ENCODE data around the gene CEP57L1.
A peak's percentile ranks its signal among the peaks of the same experiment; 100 is the strongest.

Gene CEP57L1

DNA sequence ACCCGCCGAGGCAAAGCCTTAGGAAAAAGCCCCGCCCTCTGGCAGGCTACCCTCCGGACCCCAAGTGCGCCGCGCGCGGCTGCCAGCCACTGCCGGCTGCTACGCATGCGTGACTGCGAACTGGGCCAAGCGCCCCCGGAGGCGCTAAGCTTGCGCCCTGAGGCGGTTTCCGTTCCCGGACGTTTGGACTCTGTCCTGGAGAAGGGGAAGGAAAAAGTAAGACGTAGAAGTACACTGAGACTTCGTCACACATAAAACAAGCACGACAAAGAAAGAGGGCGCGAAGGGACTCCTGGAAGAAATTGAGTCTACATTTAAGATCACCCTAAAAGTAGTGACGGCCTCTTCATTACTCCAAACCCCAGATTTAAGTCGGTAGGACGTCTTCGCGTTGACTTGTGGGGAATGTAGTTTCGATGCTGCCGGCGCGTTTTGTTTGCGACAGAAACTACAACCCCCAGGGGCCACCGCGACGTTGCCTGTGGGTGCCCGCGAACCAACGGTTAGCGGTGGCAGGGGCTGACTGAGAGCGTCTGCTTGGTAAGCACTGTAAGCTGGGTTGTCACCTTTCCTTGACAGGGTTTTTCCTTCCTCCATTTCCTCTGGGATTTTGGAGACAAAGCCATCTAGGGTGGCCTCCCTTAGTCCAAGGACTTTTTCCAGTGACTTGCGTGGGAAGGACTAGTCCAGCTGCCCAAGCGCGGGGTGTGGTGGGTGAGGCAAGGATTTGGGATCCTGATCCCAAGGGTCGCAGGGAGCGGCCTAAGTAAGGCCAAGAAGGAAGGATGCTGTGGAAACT, at the start of gene CEP57L1:
TSS of gene CEP57L1 (plus strand) at position 472 of the 799 bp plus-strand sequence. CDS start 49,715 bp downstream, outside the sequence.
- DNase-seq (ENCODE audit: low spot score): peak; percentile 86
- in situ Hi-C loops (cut with MboI; ENCODE audit: low sequenced_read_pairs, unreplicated experiment): loop anchor here (10.0 kb wide), 1 partner anchor 290 kb away; the partner anchor contains the start of gene CD164
- TF ChIP-seq, protein P1, sequence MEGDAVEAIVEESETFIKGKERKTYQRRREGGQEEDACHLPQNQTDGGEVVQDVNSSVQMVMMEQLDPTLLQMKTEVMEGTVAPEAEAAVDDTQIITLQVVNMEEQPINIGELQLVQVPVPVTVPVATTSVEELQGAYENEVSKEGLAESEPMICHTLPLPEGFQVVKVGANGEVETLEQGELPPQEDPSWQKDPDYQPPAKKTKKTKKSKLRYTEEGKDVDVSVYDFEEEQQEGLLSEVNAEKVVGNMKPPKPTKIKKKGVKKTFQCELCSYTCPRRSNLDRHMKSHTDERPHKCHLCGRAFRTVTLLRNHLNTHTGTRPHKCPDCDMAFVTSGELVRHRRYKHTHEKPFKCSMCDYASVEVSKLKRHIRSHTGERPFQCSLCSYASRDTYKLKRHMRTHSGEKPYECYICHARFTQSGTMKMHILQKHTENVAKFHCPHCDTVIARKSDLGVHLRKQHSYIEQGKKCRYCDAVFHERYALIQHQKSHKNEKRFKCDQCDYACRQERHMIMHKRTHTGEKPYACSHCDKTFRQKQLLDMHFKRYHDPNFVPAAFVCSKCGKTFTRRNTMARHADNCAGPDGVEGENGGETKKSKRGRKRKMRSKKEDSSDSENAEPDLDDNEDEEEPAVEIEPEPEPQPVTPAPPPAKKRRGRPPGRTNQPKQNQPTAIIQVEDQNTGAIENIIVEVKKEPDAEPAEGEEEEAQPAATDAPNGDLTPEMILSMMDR (IDR thresholded peaks at IDR 0.05; ENCODE audit: borderline replicate concordance, control extremely low read depth, extremely low read depth, insufficient read depth, missing control alignments): peak; percentile 30

DNA sequence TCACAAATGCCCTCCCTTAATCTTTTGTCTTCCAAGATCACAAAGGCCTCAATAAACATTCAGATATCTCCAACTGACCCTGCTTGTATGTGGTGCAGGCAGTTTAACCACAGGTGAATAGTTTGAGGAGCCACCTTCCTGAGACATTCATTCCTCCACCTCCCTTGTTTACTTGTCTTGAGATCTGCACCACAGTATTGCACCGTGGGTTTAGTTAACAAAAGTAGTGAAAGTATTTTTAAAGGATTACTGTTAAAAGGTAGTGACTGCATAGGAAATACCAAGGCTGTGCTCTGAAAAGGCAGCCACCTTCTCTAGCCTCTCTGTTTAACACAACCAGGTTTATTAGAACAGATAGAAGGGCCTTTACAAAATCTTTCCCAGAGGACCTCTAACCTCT, 47.1 kb upstream of the CEP57L1 start:
- in situ Hi-C loops (cut with MboI; ENCODE audit: low sequenced_read_pairs, unreplicated experiment): no loop called here
- no peak for DNase-seq (ENCODE audit: low spot score)
- TF ChIP-seq, protein P1 (IDR thresholded peaks at IDR 0.05; ENCODE audit: borderline replicate concordance, control extremely low read depth, extremely low read depth, insufficient read depth, missing control alignments): no peak

DNA sequence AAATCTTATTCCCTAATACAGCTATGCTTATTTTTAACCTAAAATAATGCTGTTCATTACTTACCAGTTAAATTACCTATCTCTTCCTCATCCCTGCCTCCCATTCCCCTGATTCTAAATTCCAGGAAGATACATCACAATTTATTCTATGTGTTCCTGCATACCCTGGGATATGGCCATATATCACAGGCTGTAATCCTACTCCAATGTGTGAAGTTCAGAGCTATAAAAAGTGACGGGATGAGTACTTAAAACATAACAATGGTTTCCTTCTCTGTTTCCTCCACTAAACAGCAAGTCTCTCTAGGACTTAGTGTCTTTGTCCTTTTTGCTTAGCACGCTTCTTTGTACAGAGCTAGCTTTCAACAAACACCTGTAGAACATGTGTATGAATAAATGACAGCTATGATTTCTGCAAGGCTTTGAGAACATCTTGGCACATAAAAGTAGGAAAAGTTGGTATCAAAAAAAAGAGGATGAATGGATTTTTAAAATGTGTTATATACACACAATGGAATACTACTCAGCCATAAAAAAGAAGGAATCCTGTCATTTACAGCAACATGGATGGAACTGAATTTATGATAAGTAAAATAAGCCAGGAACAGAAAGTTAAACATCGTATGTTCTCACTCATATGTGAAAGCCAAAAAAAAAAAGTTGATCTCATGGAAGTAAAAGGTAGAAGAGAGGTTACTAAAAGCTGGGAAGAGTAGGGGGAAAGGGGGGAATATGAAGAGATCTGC, 46.5 kb upstream of the CEP57L1 start:
- no peak for DNase-seq (ENCODE audit: low spot score)
- in situ Hi-C loops (cut with MboI; ENCODE audit: low sequenced_read_pairs, unreplicated experiment): no loop called here
- TF ChIP-seq, protein P1 (IDR thresholded peaks at IDR 0.05; ENCODE audit: borderline replicate concordance, control extremely low read depth, extremely low read depth, insufficient read depth, missing control alignments): no peak

DNA sequence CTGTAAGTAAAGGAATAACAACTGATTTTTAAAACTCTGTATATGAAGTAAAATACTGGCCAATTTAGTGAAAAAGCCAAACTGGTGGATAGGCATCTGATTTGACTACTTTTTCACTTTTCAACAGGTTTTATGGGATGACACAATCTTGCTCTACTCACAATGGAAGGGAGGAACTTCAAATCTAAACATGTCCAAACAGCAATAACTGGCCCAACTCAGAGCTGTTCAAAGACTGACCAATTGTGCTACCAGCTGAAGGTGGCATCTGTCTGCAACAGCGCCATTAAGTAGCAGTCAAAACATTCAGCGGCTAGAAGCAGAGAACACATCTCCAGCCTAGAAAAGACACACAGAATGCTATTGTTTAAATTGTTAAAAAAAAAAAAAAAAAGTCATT, 45.3 kb upstream of the CEP57L1 start:
- TF ChIP-seq, protein P1 (IDR thresholded peaks at IDR 0.05; ENCODE audit: borderline replicate concordance, control extremely low read depth, extremely low read depth, insufficient read depth, missing control alignments): no peak
- in situ Hi-C loops (cut with MboI; ENCODE audit: low sequenced_read_pairs, unreplicated experiment): no loop called here
- DNase-seq (ENCODE audit: low spot score): no peak

DNA sequence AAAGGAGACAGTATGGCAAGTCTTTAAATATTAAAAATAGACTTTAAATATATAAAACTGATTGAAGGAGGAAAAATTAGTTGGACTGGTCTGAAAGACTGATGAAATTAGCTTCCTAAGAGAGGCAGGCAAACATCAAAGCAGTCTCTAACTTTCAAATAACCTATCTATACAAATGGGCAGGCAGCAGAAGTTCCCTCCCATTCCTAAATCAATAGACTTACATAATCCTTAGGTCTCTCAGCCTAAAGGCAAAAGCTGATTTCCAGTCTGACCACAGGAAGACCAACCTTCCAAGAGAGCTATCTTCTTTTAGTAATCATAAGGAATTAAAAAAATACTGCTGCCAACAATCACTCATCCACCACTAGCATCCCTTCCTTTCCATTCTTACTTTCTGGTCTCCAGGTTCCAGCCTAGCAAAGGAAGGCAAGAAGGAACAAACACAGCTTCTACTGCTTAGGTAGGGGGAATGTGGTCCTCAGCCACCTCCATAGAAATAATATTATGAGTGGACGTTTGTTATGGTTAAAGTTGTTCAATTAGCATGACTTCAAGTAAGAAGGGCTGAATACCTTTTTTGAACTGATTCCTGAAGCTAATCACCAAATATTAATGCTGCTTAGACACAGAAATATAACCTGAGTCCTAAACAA, 44.7 kb upstream of the CEP57L1 start:
- TF ChIP-seq, protein P1 (IDR thresholded peaks at IDR 0.05; ENCODE audit: borderline replicate concordance, control extremely low read depth, extremely low read depth, insufficient read depth, missing control alignments): no peak

DNA sequence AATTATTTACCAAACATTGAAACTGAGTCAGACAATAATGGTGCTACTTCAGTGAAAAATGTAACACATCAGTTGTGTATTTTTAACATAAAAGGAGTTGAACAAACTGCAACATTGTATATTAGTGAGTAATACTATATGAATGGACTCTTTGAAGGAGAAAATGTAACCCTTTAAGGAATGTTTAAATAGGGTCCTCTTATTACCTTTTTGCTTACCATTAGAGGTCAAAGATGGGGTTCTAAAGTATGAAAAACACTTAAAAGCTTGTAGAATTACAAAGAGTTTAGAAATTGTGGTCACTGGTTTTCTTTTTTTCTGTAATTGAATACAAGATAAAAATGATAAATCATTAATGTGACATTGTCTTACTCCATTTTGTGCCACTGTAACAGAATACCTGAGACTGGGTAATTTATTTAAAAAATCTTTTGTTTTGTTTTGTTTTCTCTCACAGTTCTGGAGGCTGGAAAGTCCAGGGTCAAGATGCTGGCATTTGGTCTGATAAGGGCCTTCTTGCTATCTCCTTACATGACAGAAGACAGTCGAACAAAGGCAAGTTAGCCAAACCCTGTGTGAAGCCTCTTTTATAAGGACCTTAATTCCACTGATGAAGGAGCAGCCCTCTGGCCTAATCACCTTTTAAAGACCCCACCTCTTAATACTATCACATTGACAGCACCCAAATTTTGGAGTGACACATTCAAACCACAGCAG, 43.8 kb upstream of the CEP57L1 start:
- no peak for DNase-seq (ENCODE audit: low spot score)
- TF ChIP-seq, protein P1 (IDR thresholded peaks at IDR 0.05; ENCODE audit: borderline replicate concordance, control extremely low read depth, extremely low read depth, insufficient read depth, missing control alignments): no peak
- in situ Hi-C loops (cut with MboI; ENCODE audit: low sequenced_read_pairs, unreplicated experiment): no loop called here

More for the DNA sequence above, 44.7 kb upstream of the CEP57L1 start:
- in situ Hi-C loops (cut with MboI; ENCODE audit: low sequenced_read_pairs, unreplicated experiment): no loop called here
- no peak for DNase-seq (ENCODE audit: low spot score)
